NCI-H2029 treated with DMSO at 0.1 percent for 48 hours (cell line): ENCODE data around the gene TMBIM4.
A peak's percentile ranks its signal among the peaks of the same experiment; 100 is the strongest.

Experiments
- DNase-seq: peaks from one replicate; lab custom pipeline; 2025; lab: John Stamatoyannopoulos, UW

TMBIM4 gene

GRCh38 chr12:66140731-66141130, 29.1 kb downstream of the TMBIM4 start:
- no peak for DNase-seq

- DNase-seq: no peak
Observed at GRCh38 chr12:66139328-66139727, 30.5 kb downstream of the TMBIM4 start.

GRCh38 chr12:66137937-66138336, 31.9 kb downstream of the TMBIM4 start:
- no peak for DNase-seq

GRCh38 chr12:66132408-66132807, 37.4 kb downstream of the TMBIM4 start:
- DNase-seq: no peak

- DNase-seq: peak; percentile 48
Observed at GRCh38 chr12:66131067-66131688, 38.6 kb downstream of the TMBIM4 start.

- DNase-seq: peak; percentile 70
Observed at GRCh38 chr12:66130267-66131066, 39.3 kb downstream of the TMBIM4 start, which contains the start of gene LLPH. TSS of gene LLPH (minus strand) at chr12:66130750. CDS start at chr12:66129106, 1,644 bp downstream.

GRCh38 chr12:66129934-66130266, 39.9 kb downstream of the TMBIM4 start:
- no peak for DNase-seq

GRCh38 chr12:66127650-66128049, 42.1 kb downstream of the TMBIM4 start:
- DNase-seq: no peak

GRCh38 chr12:66120477-66120876, 49.3 kb downstream of the TMBIM4 start:
- no peak for DNase-seq

GRCh38 chr12:66119870-66120241, 49.9 kb downstream of the TMBIM4 start:
- no peak for DNase-seq

GRCh38 chr12:66119229-66119869, 50.4 kb downstream of the TMBIM4 start:
- no peak for DNase-seq

GRCh38 chr12:66118240-66118891, 51.4 kb downstream of the TMBIM4 start:
- DNase-seq: no peak

- no peak for DNase-seq
Observed at GRCh38 chr12:66117242-66117641, 52.6 kb downstream of the TMBIM4 start.

GRCh38 chr12:66115071-66115600, 54.7 kb downstream of the TMBIM4 start:
- DNase-seq: peak; percentile 15

- DNase-seq: no peak
Observed at GRCh38 chr12:66113471-66113870, 56.3 kb downstream of the TMBIM4 start.

GRCh38 chr12:66111605-66112004, 58.2 kb downstream of the TMBIM4 start:
- no peak for DNase-seq

- no peak for DNase-seq
Observed at GRCh38 chr12:66109056-66109455, 60.7 kb downstream of the TMBIM4 start.

GRCh38 chr12:66108386-66108785, 61.4 kb downstream of the TMBIM4 start:
- DNase-seq: no peak

GRCh38 chr12:66107451-66107915, 62.3 kb downstream of the TMBIM4 start:
- peak; percentile 86 for DNase-seq

GRCh38 chr12:66103016-66103913, 66.5 kb downstream of the TMBIM4 start:
- DNase-seq: no peak
